Caco-2 (cell line): Measurements from ENCODE around the gene SLC7A5. TPM values are rescaled to one million over a fixed set of nuclear protein-coding genes. Genes with fewer than 3 reads are reported as not detected.

Experiments used
- BruUV-seq: library from RNA; stranded (reverse); fragments of 400-500 nt; replicated peaks from 2 replicates; lab custom pipeline; 2021; lab: Mats Ljungman, UMichigan
- CTCF ChIA-PET: fragments of 300-600 bp; sonication (Branson Sonifier 250); formaldehyde crosslinking; loops from one replicate; lab custom pipeline; 2022; ENCODE audit warnings: antibody characterized with exemption; lab: Charles Lee
- POLR2A ChIA-PET: fragments of 300-600 bp; sonication (Branson Sonifier 250); formaldehyde crosslinking; loops from one replicate; lab custom pipeline; 2022; ENCODE audit warnings: antibody characterized with exemption; lab: Charles Lee
- DNase-seq, 2 experiments: peaks; one replicate each; pipeline versions ENCODE4 v3.0.0 to v3.0.0-alpha.2; 2020 to 2022
- H3K27me3 ChIP-seq: replicated peaks from 2 replicates; pipeline ENCODE4 v1.6.0; 2011; ENCODE audit warnings: low read length; ENCODE audit not compliant: control insufficient read depth, insufficient read depth
- H3K36me3 ChIP-seq: 2 replicates; pipeline ENCODE4 v1.5.1; 2011; ENCODE audit warnings: low read length; ENCODE audit not compliant: control insufficient read depth, insufficient read depth
- H3K4me1 ChIP-seq: fragments of 250-450 bp; sonication (Bioruptor Pico); 2 replicates; pipeline ENCODE4 v1.5.1; 2020; ENCODE audit warnings: mild to moderate bottlenecking
- H3K4me3 ChIP-seq: 2 replicates; pipeline ENCODE4 v1.5.1; 2011; ENCODE audit warnings: low read depth, mild to moderate bottlenecking, control low read depth, low read length
- H3K9me3 ChIP-seq: fragments of 250-450 bp; sonication (Bioruptor Pico); 2 replicates; pipeline ENCODE4 v1.5.1; 2020; ENCODE audit warnings: mild to moderate bottlenecking, moderate library complexity
- H3K27ac Mint-ChIP-seq: one replicate; pipeline ENCODE4 v1.8.0; 2022; ENCODE audit warnings: mixed read lengths; ENCODE audit not compliant: unreplicated experiment
- H3K27me3 Mint-ChIP-seq: one replicate; pipeline ENCODE4 v1.8.0; 2022; ENCODE audit warnings: mixed read lengths; ENCODE audit not compliant: insufficient read depth, unreplicated experiment
- H3K36me3 Mint-ChIP-seq: one replicate; pipeline ENCODE4 v1.8.0; 2022; ENCODE audit warnings: mild to moderate bottlenecking, mixed read lengths; ENCODE audit not compliant: insufficient read depth, unreplicated experiment
- H3K4me1 Mint-ChIP-seq: one replicate; pipeline ENCODE4 v1.8.0; 2022; ENCODE audit warnings: low read depth, mixed read lengths; ENCODE audit not compliant: unreplicated experiment
- H3K4me3 Mint-ChIP-seq: one replicate; pipeline ENCODE4 v1.8.0; 2022; ENCODE audit warnings: mild to moderate bottlenecking, moderate library complexity, mixed read lengths; ENCODE audit not compliant: unreplicated experiment
- H3K9me3 Mint-ChIP-seq: one replicate; pipeline ENCODE4 v1.8.0; 2022; ENCODE audit warnings: mixed read lengths; ENCODE audit not compliant: unreplicated experiment
- intact Hi-C: fragments of 100-400 bp; cut with micrococcal nuclease; formaldehyde crosslinking; loops from one replicate; pipeline ENCODE4 v1.10.0; 2022; ENCODE audit not compliant: unreplicated experiment
- total RNA-seq: library from RNA; stranded (reverse); gene quantifications from 2 replicates; pipeline ENCODE4 v1.2.3, GENCODE V29; 2022
- TF ChIP-seq, protein P1 (sequence below), 2 experiments: fragments of 200-600 bp in 1 of 2; IDR thresholded peaks; 1 replicate in 1 of 2; 2 replicates in 1 of 2; pipeline versions ENCODE4 v1.5.1 to v1.8.0; 2011 to 2022; ENCODE audit warnings: antibody characterized with exemption in 1 of 2, control low read depth in 1 of 2, inconsistent platforms in 1 of 2, low read depth in 1 of 2, low read length in 1 of 2, mild to moderate bottlenecking in 1 of 2, moderate library complexity in 1 of 2; ENCODE audit not compliant: insufficient read depth in 1 of 2, severe bottlenecking in 1 of 2, unreplicated experiment in 1 of 2

Gene SLC7A5
- total RNA-seq, 1 experiment from 2014 or later = 534 TPM

DNA sequence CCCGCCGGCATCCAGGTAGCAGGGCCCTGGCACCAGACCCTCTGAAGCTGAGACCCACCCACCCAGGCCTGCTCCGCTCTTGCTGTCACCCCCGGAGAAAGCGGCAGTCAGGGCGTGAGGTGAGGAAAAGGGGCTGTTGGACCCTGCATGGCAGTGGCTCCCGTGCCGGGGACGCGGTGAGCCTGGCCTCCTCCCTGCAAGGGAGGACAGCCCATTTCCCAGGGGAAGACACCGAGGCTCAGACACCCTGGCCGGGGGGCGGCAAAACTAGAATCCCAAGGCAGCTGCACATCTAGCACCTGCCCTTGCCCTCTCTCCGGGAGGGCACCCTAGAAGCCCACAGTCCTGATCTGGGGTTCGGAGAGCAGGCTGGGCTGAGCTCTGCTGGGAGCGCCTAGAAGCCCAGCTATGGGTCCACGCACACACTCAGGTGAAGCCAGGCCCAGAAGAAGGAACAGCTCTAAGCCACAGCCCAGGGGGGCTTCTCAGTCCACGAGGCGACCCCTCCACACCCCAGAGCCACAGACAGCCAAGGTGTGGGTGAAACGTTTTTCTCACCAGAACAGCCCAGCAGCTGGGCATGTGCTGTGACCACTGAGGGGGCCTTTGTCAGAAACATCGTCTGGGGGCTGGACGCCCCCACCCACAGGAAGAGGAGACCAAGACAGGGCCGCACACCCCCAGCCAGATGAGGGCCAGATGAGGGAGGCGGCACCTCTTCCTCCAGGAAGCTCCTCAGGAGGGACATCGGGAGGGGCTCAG lies 22.4 kb downstream of the SLC7A5 start:
- intact Hi-C loops = no loop called here
- Histone ChIP-seq H3K27me3 (no peaks in the 10 kb centered on the region), H3K4me3 (no peak overlapping the region), H3K4me1 (peaks cover 26% of the 10 kb centered on the region), H3K36me3 (0 out of 2 replicates have a peak, but pooled peaks cover 4% of the 10 kb centered on the region), H3K9me3 (no peaks in the 10 kb centered on the region)
- DNase-seq = no peak
- no peak overlapping the region for H3K4me3 Mint-ChIP-seq
- H3K36me3 Mint-ChIP-seq = peaks cover 100% of the 10 kb centered on the region
- H3K27me3 Mint-ChIP-seq = no peaks in the 10 kb centered on the region
- ChIA-PET POLR2A (interaction anchor here (0.6 to 1.0 kb wide), 2 partner anchors 11 to 25 kb away, joined by 3 read pairs; no protein-coding TSS in a partner anchor), CTCF (interaction anchor here (1.0 to 5.4 kb wide), 2 partner anchors 24 kb away, joined by 3 to 106 read pairs; partner anchors contain the start of gene SLC7A5)
- H3K9me3 Mint-ChIP-seq = no peaks in the 10 kb centered on the region
- no TSS peak for BruUV-seq
- H3K27ac Mint-ChIP-seq = peak overlapping the region; percentile 99
- peaks cover 13% of the 10 kb centered on the region for H3K4me1 Mint-ChIP-seq
- TF ChIP-seq, protein P1, sequence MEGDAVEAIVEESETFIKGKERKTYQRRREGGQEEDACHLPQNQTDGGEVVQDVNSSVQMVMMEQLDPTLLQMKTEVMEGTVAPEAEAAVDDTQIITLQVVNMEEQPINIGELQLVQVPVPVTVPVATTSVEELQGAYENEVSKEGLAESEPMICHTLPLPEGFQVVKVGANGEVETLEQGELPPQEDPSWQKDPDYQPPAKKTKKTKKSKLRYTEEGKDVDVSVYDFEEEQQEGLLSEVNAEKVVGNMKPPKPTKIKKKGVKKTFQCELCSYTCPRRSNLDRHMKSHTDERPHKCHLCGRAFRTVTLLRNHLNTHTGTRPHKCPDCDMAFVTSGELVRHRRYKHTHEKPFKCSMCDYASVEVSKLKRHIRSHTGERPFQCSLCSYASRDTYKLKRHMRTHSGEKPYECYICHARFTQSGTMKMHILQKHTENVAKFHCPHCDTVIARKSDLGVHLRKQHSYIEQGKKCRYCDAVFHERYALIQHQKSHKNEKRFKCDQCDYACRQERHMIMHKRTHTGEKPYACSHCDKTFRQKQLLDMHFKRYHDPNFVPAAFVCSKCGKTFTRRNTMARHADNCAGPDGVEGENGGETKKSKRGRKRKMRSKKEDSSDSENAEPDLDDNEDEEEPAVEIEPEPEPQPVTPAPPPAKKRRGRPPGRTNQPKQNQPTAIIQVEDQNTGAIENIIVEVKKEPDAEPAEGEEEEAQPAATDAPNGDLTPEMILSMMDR (IDR thresholded peaks at IDR 0.05; ENCODE audit: insufficient read depth in 1 of 2, low read depth in 1 of 2, low read length in 1 of 2, severe bottlenecking in 1 of 2, unreplicated experiment in 1 of 2) = no peak

DNA sequence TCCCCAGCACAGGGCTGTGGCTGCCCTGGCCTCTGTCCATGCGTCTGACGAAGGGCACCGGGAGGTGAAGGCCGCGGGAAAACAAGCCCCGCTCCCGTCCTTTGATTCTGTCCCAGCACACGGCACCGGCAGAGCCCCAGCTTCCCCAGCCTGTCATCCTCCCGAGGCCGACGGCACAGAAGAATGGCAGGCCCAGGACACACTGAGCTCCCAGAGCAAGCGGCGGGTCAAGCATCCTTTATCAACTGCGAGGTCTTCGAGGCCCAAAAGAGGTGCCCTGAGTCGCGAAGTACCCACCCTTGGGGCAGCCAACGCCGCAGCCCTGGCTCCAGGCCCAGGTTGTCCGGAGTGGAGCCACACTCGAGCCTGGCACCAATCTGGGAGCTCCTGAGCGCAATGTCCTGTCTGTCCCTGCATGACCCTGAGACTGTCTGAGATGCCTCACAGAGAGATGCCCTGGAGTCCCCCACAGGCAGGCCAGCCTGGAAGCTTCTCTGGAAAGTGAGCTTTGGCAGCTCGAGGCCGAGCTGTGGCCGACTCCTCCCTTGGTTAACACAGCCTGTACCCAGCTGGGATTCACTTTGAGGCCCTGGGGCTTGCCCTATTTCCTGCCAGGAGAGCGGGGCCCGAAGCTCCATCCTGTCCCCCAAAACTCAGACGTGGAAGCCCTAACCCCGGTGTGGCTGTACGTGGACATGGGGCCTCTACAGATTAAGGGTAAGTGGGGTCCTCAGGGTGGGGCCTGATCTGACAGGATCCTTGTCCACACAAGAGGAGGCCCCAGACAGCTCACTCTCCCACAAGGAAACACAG lies 23.3 kb downstream of the SLC7A5 start:
- intact Hi-C loops = no loop called here
- Histone ChIP-seq H3K36me3 (peaks cover 1% of the 10 kb centered on the region; the same call in 1 of the 2 replicates), H3K4me3 (no peak overlapping the region), H3K27me3 (no peaks in the 10 kb centered on the region), H3K4me1 (peaks cover 17% of the 10 kb centered on the region), H3K9me3 (no peaks in the 10 kb centered on the region)
- ChIA-PET CTCF (interaction anchor here (0.5 to 1.0 kb wide), 2 partner anchors 11 to 25 kb away, joined by 3 read pairs; no protein-coding TSS in a partner anchor), POLR2A (interaction anchor here (0.6 to 1.0 kb wide), 2 partner anchors 23 to 26 kb away, joined by 3 to 7 read pairs; partner anchors contain the start of gene SLC7A5)
- H3K4me3 Mint-ChIP-seq = no peak overlapping the region
- H3K27ac Mint-ChIP-seq = peak overlapping the region; percentile 99
- DNase-seq = no peak
- H3K27me3 Mint-ChIP-seq = no peaks in the 10 kb centered on the region
- TF ChIP-seq, protein P1 (IDR thresholded peaks at IDR 0.05; ENCODE audit: insufficient read depth in 1 of 2, low read depth in 1 of 2, low read length in 1 of 2, severe bottlenecking in 1 of 2, unreplicated experiment in 1 of 2) = no peak
- peaks cover 100% of the 10 kb centered on the region for H3K36me3 Mint-ChIP-seq
- peaks cover 11% of the 10 kb centered on the region for H3K4me1 Mint-ChIP-seq
- no peaks in the 10 kb centered on the region for H3K9me3 Mint-ChIP-seq
- BruUV-seq = no TSS peak

DNA sequence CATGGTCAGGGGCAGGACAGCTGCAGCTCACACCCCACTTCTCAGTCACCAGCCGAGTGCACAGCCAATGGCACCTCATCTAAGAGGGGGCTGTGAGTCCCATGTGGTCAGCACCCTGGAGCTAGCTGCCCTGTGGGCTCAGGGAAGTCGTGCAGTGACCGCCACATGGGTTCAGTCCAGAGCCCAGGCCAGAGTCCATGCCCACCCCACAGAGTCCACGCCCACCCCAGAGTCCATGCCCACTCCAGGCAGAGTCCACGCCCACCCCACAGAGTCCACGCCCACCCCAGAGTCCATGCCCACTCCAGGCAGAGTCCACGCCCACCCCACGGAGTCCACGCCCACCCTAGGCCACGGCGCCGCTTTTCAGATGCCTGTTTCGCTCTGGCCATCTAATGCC lies 24.1 kb downstream of the SLC7A5 start:
- no peaks in the 10 kb centered on the region for H3K9me3 Mint-ChIP-seq
- H3K36me3 ChIP-seq = peaks cover 1% of the 10 kb centered on the region
- no TSS peak for BruUV-seq
- no peak overlapping the region for H3K27ac Mint-ChIP-seq
- H3K4me1 ChIP-seq = peaks cover 9% of the 10 kb centered on the region
- peaks cover 7% of the 10 kb centered on the region for H3K4me1 Mint-ChIP-seq
- no peak for DNase-seq
- no peak overlapping the region for H3K4me3 Mint-ChIP-seq
- intact Hi-C loops = no loop called here
- TF ChIP-seq, protein P1 (IDR thresholded peaks at IDR 0.05; ENCODE audit: insufficient read depth in 1 of 2, low read depth in 1 of 2, low read length in 1 of 2, severe bottlenecking in 1 of 2, unreplicated experiment in 1 of 2) = no peak
- CTCF ChIA-PET = no interaction called here
- H3K27me3 Mint-ChIP-seq = no peaks in the 10 kb centered on the region
- peaks cover 100% of the 10 kb centered on the region for H3K36me3 Mint-ChIP-seq
- POLR2A ChIA-PET = no interaction called here
- no peaks in the 10 kb centered on the region for H3K9me3 ChIP-seq
- no peak overlapping the region for H3K4me3 ChIP-seq
- H3K27me3 ChIP-seq = no peaks in the 10 kb centered on the region
